Measurements from ENCODE around the gene SPOCK3. TPM values are rescaled to one million over a fixed set of nuclear protein-coding genes. Genes with fewer than 3 reads are reported as not detected.
"Not testable (repeated sequence)": the region's sequence is repeated elsewhere in the genome, so short reads cannot be mapped to it uniquely, and the experiment has no call there.

The SPOCK3 gene
- total RNA-seq, 4 donors from 2014 or later, result not detected

- DNase-seq (ENCODE audit: low spot score in 2 of 2), result no peak
- TF ChIP-seq CTCF (IDR thresholded peaks at IDR 0.05), result no peak
- no peak for TF ChIP-seq POLR2A (IDR thresholded peaks at IDR 0.05)
- 34 to 50% methylated on average over 2 of the region's 2 CpGs for WGBS, 2 donors
- no peak overlapping the region for H3K4me3 ChIP-seq (ENCODE audit: low read depth, poor library complexity, severe bottlenecking)
- intact Hi-C loops (cut with DNase I; ENCODE audit: low total_unique reads), result no loop called here
Observed at GRCh38 chr4:166882221-166882620, 352.1 kb downstream of the SPOCK3 start.

- TF ChIP-seq POLR2A (IDR thresholded peaks at IDR 0.05) (no peak), CTCF (IDR thresholded peaks at IDR 0.05) (no peak)
- no peak overlapping the region for H3K4me3 ChIP-seq (ENCODE audit: low read depth, poor library complexity, severe bottlenecking)
- intact Hi-C loops (cut with DNase I; ENCODE audit: low total_unique reads), result no loop called here
- WGBS, 2 donors, result 70 to 74% methylated on average over 5 of the region's 5 CpGs
- DNase-seq (ENCODE audit: low spot score in 2 of 2), result no peak
Observed at GRCh38 chr4:166875821-166876220, 358.5 kb downstream of the SPOCK3 start.

- TF ChIP-seq POLR2A (IDR thresholded peaks at IDR 0.05) (no peak), CTCF (IDR thresholded peaks at IDR 0.05) (no peak)
- no peak overlapping the region for H3K4me3 ChIP-seq (ENCODE audit: low read depth, poor library complexity, severe bottlenecking)
- DNase-seq (ENCODE audit: low spot score in 2 of 2), result no peak
- WGBS, 2 donors, result 32 to 34% methylated on average over 1 of the region's 1 CpG
- intact Hi-C loops (cut with DNase I; ENCODE audit: low total_unique reads), result no loop called here
Observed at GRCh38 chr4:166862032-166862431, 372.3 kb downstream of the SPOCK3 start.

- 93 to 94% methylated on average over 21 to 23 of the region's 23 CpGs for WGBS, 2 donors
- intact Hi-C loops (cut with DNase I; ENCODE audit: low total_unique reads); DNase-seq (ENCODE audit: low spot score in 2 of 2); H3K4me3 ChIP-seq (ENCODE audit: low read depth, poor library complexity, severe bottlenecking): not testable (repeated sequence)
Observed at GRCh38 chr4:166850398-166850797, 383.9 kb downstream of the SPOCK3 start.

- intact Hi-C loops (cut with DNase I; ENCODE audit: low total_unique reads), result no loop called here
- TF ChIP-seq CTCF (IDR thresholded peaks at IDR 0.05), result no peak
- TF ChIP-seq POLR2A (IDR thresholded peaks at IDR 0.05), result no peak
- DNase-seq (ENCODE audit: low spot score in 2 of 2), result no peak
- no peak overlapping the region for H3K4me3 ChIP-seq (ENCODE audit: low read depth, poor library complexity, severe bottlenecking)
Observed at GRCh38 chr4:166846939-166847338, 387.4 kb downstream of the SPOCK3 start.

- H3K4me3 ChIP-seq (ENCODE audit: low read depth, poor library complexity, severe bottlenecking), result no peak overlapping the region
- no peak for TF ChIP-seq POLR2A (IDR thresholded peaks at IDR 0.05)
- TF ChIP-seq CTCF (IDR thresholded peaks at IDR 0.05), result no peak
- 97 to 98% methylated on average over 16 to 23 of the region's 24 CpGs for WGBS, 2 donors
- no peak for DNase-seq (ENCODE audit: low spot score in 2 of 2)
- intact Hi-C loops (cut with DNase I; ENCODE audit: low total_unique reads), result no loop called here
Observed at GRCh38 chr4:166842795-166843261, 391.5 kb downstream of the SPOCK3 start.
